GM12878 (cell line): ENCODE results near the gene MYO7B.

Source experiments
- CHD4 ChIP-seq: fragments of 200-600 bp; sonication (generic); IDR thresholded peaks from 2 replicates; pipeline ENCODE4 v1.6.1; 2016; ENCODE audit warnings: mild to moderate bottlenecking
- NFIC ChIP-seq: IDR thresholded peaks from 2 replicates; pipeline ENCODE4 v1.6.1; 2012; ENCODE audit warnings: low read depth, mild to moderate bottlenecking, inconsistent platforms, low read length, moderate library complexity
- TAF1 ChIP-seq: IDR thresholded peaks from 2 replicates; pipeline ENCODE4 v1.6.1; 2011; ENCODE audit warnings: mild to moderate bottlenecking, low read depth, low read length, borderline replicate concordance

DNA sequence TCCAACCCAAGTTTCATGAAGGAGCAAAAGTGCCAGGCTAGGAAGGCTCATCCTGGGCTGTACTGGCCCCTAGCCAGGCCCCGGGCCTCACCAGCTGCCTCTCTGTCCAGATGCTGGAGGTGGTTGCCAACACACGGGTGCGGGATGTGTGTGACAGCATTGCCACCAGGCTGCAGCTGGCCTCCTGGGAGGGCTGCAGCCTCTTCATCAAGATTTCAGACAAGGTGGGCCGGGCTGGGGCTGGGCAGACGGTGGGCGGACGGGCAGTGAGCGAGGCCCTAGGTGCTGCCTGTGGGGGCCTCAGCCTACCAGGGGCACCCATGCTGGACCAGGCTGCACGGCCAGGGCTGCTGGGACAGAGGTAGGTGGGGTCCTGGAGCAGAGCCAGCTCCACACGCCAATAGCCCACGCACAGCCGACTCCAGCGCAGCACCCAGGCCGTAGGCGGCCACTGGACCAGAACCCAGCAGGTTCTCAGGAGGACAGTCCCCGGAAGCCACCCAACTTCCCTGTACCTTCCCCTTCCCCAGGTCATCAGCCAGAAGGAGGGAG, 98.7 kb downstream of the MYO7B start:
- TF ChIP-seq CHD4 (no peak), NFIC (no peak), TAF1 (no peak)
